GM12875 (cell line): ENCODE data around the gene MTARC1.

Experiments used
- H3K4me3 ChIP-seq: one replicate; pipeline ENCODE4 v1.5.1; 2011; ENCODE audit warnings: low read depth, low read length, control low read depth
- CTCF ChIP-seq: IDR thresholded peaks from 2 replicates; pipeline ENCODE4 v1.5.1; 2011; ENCODE audit warnings: low read depth, mild to moderate bottlenecking, control low read depth, inconsistent platforms, low read length, moderate library complexity, borderline replicate concordance; ENCODE audit not compliant: insufficient read depth

Gene MTARC1

GRCh38 chr1:220791956-220792355 is 5.2 kb downstream of the MTARC1 start:
- TF ChIP-seq CTCF, result no peak
- no peak overlapping the region for H3K4me3 ChIP-seq

GRCh38 chr1:220796530-220796929 is 9.8 kb downstream of the MTARC1 start:
- no peak overlapping the region for H3K4me3 ChIP-seq
- no peak for TF ChIP-seq CTCF

- TF ChIP-seq CTCF, result no peak
- no peak overlapping the region for H3K4me3 ChIP-seq
These were observed 10.3 kb downstream of the MTARC1 start for GRCh38 chr1:220797044-220797443.

GRCh38 chr1:220797553-220797952 is 10.8 kb downstream of the MTARC1 start:
- no peak for TF ChIP-seq CTCF
- H3K4me3 ChIP-seq, result no peak overlapping the region

- H3K4me3 ChIP-seq, result no peak overlapping the region
- TF ChIP-seq CTCF, result no peak
These were observed 11.6 kb downstream of the MTARC1 start for GRCh38 chr1:220798338-220798737.

GRCh38 chr1:220800262-220800661 is 13.5 kb downstream of the MTARC1 start:
- no peak for TF ChIP-seq CTCF
- H3K4me3 ChIP-seq, result no peak overlapping the region

GRCh38 chr1:220803401-220804201 is 16.9 kb downstream of the MTARC1 start:
- no peak overlapping the region for H3K4me3 ChIP-seq
- TF ChIP-seq CTCF, result peak; percentile 44; the same call in 1 of the 2 replicates
